C4-2B (cell line): Measurements from ENCODE around the gene SLC66A1.

Experiments used
- CTCF ChIP-seq: fragments of 450-650 bp; conservative IDR thresholded peaks from 2 replicates; pipeline ENCODE4 v1.5.1; 2017; ENCODE audit warnings: mild to moderate bottlenecking
- ZFX ChIP-seq: fragments of 450-650 bp; IDR thresholded peaks from 2 replicates; pipeline ENCODE4 v1.6.1; 2017

DNA sequence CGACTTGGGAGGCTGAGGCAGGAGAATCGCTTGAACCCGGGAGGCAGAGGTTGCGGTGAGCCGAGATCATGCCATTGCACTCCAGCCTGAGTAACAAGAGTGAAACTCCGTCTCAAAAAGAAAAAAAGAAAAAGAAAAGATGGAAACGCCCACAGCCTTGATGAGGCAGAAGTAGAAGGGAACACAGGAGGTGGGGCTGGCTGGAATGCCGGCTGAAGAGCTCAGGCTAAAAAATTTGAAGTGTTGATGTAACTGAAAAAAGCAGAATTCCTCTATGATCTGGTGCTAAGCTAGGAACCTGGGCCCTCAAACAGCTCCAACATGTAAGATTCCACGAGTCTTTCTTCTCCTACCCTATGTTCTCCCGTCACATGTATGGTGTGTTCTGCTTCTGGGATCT lies 53.6 kb downstream of the SLC66A1 start:
- no peak for TF ChIP-seq CTCF
- TF ChIP-seq ZFX: no peak
